GM19455 (cell line): ENCODE data around the gene SNAI1.
A peak's percentile ranks its signal among the peaks of the same experiment; 100 is the strongest.
"Not testable (repeated sequence)": the region's sequence is repeated elsewhere in the genome, so short reads cannot be mapped to it uniquely, and the experiment has no call there.

Source experiments
- ATAC-seq: cut with Tn5 transposase; IDR thresholded peaks from one replicate; pipeline ENCODE4 v1.9.1; 2021; ENCODE audit not compliant: unreplicated experiment

SNAI1 gene

DNA sequence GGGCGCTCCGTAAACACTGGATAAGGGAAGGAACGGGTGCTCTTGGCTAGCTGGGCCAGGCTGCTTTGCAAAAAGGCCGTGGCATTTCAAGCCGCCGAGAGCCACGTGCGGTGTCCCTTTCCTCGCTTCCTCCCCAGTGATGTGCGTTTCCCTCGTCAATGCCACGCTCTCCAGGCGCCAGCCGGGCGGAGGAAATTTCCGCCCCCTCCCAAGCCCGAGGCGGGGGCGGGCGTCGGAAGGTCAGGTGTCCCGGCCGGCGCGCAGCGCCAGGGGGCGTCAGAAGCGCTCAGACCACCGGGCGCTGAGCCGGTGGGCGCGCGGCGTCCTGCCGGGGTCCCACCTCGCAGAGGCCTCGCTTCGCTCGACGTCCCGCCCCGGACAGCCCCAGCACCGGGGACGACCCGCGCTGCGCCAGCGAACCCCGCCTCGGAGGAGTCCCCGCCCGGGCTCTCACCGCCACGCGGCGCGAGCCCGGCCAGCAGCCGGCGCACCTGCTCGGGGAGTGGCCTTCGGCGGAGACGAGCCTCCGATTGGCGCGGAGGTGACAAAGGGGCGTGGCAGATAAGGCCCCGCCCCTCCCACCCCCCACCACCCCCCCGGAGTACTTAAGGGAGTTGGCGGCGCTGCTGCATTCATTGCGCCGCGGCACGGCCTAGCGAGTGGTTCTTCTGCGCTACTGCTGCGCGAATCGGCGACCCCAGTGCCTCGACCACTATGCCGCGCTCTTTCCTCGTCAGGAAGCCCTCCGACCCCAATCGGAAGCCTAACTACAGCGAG is at the start of gene SNAI1:
Gene SNAI1, plus strand, starts transcription at position 635 of the 777 bp plus-strand sequence. Its CDS starts 80 bp downstream, at position 715.
- peak; percentile 64 for ATAC-seq

DNA sequence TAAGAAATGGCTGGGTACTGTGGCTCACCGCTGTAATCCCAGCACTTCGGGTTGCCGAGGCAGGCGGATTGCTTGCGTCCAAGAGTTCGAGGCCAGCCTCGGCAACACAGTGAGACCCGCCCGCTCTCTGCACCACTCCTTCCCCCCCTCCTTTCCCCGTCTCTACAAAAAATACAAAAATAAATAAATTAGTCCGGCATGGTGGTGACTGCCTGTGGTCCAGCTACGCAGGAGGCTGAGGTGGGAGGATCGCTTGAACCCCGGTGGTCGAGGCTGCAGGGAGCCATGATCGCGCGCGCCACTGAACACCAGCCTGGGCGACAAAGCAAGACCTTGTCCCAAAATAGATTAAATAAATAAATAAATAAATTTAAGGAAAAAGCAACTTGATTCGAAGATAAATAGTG is 47.0 kb upstream of the SNAI1 start:
- ATAC-seq: no peak

DNA sequence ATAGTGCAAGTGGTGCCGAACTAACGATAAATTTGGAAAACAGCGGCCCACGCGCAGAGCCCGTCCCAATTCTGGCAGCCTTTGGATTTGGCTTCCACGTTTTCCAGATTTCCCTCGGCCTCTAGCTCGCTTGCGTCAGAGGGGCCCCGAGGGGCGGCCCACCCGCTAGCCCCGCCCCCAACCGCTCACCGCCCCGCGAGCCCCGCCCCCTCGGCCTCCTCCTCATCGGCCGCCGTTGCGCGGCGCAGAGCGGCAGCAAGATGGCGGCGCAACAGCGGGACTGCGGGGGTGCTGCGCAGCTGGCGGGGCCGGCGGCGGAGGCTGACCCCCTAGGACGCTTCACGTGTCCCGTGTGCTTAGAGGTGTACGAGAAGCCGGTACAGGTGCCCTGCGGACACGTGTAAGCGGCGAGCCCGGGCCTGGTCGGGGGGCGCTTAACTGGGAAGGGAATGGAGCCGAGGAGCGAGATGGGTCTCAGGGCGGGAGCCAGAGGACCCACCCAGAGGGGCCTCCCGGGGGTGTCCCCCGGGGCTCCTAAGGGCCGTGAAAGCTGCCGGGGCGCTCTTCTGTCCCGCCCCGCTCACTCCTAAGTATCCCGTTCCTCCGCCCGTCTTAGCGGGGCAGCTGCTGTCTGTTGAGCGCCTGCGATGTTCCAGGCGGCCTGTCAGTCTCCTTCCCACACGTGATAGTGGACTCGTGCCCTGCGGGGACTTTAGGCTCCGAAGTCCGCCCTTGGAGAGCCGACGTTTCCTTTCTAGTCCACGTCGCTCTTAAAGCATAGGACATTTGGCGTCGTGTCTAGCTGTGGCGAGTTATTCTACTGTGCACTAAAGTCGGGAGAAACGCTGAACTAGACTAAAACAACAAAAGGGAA is 46.4 kb upstream of the SNAI1 start, which contains the start of gene RNF114:
Gene RNF114, plus strand, starts transcription at position 245 of the 874 bp plus-strand sequence. Its CDS starts 16 bp downstream, at position 261.
- ATAC-seq: peak; percentile 70

DNA sequence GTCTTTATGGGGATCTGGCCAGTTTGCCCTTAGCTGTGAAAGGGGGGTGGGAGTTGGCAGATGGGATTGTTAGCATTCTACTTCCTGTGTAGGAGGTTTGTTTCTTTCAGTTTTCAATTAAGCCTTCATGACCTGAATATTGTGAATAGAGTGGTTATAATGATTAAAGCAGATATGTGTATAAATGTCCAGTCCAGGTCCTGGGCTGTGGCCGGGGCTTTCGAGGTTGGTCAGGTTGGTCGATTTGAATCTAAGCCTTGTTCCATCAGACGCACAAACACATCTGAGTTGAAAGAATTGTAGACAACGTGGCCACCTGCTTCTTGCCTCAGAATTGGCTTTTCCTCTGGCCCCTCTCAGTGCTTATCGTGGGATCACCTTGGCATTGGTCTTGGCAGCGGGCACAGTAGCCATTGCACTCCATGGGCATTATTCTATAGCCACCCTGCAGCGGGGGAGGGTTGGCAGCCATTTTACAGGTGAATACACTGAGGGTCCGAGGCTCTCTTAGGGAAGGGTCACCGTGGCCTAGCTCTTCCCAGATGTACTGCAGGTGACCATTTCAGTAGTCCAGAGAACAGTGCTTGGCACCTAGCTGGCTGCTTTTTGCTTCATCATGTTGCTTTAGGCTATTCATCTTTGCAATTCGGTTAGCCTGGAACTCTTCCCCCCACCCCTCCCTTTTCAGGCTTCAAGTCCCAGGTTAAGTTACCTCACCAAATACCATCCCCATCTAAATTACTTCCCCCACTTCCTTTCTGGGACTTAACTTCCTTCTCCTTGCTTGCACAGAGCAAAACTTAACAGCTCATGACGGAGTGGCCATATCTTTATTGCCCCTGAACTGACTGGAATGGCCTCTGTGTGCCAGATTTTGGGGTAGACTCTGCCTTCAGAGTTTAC is 45.5 kb upstream of the SNAI1 start:
- ATAC-seq: no peak

DNA sequence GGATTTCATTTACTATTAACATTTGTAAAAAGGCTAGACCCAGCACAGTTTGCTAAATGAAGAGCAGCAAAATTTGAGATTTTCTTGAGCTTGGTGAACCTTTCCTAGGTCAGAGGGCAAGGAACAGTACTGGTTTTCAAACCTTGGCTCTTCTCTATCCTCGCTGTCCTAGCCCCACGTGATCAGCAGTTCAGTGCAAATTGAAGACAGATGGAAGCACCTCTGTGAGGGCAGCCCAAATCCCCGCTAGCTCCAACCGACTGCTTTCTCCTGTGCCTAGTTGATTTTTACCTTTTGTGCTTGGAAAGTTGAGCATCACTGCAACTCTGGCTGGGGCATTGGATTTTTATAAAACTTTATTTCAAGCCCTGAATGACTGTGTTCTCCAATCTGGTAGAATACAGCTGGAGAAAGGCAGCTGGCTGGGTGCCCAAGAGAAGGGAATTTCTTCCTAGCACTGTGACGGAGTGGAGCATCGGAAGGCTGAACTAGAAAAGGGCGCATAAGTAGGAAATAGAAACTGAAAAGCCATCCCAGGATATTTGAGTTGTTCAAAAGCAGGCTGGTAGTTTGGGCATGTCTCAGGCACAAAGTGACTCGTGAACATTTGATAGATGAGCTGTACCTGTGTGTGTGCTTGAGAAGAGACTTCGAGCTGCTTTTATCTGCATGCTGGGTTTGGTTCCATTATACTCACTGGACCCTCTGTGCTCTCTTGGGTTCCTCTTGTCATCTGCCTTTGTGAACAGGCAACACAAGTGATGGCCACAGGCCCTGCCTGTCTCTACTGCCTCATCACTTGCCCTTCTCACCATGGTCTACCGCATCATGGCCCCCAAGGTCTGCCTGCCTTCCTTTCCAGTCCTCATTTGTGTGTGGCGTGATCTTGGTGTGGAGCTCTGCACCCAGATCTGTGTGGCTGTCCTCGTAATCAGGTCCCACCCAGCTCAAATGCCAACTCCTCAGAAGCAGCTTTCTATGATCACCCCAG is 44.3 kb upstream of the SNAI1 start:
- ATAC-seq: no peak

DNA sequence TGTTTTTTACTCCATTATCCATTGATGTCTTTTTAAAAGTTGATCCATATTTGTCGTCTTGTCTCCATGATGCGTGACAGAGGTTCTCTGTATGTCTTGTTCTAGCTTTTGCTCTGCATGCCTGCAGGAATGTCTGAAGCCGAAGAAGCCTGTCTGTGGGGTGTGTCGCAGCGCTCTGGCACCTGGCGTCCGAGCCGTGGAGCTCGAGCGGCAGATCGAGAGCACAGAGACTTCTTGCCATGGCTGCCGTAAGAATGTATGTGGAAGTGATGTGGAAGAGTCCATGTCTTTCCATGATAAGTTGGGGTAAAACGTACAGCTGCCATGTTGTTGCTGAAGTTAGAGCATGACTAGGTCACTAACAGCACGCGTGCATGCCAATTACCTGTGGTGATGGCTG is 41.3 kb upstream of the SNAI1 start:
- no peak for ATAC-seq

DNA sequence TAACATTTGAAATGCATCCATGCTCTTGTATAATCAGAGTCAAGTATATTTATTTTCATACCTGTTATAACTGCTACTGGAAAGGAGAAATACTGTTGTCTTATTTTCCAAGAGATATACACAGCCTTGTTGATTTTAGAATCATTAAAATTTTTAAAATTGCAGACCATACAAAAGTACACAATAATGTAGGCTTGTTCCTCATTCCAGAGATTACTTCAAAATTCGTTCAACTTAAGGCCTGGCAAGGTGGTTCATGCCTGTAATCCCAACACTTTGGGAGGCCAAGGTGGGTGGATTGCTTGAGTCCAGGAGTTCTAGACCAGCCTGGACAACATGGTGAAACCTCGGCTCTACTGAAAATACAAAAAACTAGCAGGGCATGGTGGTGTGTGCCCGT is 40.5 kb upstream of the SNAI1 start:
- no peak for ATAC-seq

DNA sequence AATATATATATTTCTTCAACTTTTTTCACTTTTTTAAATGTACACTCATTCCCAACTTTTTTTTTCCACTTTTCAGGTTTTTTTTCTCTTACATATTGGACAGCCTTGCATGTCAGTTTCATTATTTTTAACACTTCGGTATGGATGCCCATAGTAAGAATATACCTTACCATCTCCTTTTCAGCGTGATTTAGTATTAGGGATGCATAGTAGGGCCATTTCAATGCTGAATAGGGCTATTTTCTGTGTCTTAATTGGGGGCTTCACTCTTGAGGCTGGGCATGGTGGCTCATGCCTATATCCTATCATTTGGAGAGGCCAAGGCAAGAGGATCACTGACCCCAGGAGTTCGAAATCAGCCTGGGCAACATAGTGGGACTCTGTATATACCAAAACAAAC is 39.8 kb upstream of the SNAI1 start:
- no peak for ATAC-seq

DNA sequence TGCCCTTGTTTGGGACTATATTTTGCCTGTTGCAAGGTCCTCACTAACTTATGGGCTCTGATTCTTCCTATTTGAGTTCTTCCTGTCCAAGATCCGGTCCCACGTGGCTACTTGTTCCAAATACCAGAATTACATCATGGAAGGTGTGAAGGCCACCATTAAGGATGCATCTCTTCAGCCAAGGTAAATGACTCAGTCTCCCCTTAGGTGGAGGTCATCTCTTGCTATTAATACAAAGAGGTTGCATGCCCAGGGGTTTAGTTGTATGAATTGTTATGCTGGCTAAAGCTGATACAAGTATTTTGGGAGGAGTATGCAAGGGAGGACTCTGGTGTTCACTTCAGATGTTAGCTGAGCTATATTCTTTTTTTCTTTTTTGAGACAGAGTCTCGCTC is 37.5 kb upstream of the SNAI1 start:
- ATAC-seq: no peak

DNA sequence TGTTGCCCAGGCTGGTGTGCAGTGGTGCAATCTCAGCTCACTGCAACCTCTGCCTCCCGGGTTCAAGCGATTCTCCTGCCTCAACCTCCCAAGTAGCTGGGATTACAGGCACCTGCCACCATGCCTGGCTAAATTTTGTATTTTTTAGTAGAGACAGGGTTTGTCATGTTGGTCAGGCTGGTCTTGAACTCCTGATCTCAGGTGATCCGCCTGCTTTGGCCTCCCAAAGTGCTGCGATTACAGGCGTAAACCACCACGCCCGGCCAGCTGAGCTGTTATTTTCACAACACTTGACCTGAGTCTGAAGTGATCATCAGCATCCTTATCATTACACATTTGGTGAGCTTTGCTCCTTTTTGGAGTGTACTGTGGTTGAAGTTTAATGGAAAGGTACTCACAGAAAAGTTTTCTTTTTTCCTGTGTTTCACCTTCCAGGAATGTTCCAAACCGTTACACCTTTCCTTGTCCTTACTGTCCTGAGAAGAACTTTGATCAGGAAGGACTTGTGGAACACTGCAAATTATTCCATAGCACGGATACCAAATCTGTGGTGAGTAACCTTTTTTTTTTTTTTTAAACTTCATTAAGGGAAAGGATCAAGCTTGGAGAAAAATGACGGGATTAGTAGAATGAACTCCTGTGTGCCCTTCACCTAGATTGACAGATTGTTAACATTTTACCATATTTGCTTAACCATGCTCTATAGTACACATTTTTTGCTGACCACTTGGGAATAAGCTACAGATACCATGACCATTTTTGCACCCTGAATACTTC is 36.9 kb upstream of the SNAI1 start:
- ATAC-seq: no peak

DNA sequence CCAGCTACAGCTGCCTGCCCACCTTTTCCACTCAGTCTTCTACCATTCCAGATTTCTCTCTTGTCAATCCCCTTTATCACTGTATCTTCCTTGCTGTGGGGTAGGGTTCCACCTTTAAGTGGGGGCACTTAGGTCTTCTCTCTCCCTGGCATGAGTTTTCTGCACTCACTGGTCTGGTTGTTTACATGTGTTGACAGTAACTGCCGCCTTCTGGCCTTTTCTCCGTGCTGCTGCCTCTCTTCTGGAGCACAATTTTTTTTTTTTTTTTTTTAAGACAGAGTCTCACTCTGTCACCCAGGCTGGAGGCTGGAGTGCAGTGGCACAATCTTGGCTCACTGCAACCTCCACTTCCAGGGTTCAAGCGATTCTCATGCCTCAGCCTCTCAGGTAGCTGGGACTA is 34.6 kb upstream of the SNAI1 start:
- ATAC-seq: no peak

DNA sequence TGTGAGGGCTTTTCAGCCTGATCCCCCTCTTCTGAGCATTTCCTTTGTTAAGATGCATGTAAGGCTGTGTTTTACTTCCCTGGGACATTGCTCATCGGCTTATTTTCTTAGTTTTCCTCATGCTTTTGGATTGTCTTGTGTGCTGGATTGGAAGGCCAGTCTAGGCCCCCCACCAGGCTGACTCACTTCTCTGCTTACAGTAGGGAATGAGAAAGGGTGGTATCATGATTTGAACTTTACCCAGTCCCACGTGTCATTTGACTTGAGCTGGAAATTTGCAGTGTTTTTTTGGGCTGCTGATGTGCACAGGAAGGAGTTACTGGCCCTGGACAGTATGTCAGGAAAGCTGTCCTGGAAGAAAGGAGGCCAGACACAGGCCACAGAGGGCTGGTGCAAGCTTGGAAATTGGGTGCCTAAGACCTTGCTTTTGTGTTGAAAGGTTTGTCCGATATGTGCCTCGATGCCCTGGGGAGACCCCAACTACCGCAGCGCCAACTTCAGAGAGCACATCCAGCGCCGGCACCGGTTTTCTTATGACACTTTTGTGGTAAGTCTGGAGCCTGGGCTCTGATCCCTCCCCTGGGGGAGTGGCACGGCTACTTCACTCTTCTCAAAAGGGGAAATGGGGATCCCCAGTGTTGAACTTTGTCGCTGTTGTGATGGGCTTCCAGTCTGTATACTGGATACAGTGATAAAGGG is 33.8 kb upstream of the SNAI1 start:
- ATAC-seq: no peak

DNA sequence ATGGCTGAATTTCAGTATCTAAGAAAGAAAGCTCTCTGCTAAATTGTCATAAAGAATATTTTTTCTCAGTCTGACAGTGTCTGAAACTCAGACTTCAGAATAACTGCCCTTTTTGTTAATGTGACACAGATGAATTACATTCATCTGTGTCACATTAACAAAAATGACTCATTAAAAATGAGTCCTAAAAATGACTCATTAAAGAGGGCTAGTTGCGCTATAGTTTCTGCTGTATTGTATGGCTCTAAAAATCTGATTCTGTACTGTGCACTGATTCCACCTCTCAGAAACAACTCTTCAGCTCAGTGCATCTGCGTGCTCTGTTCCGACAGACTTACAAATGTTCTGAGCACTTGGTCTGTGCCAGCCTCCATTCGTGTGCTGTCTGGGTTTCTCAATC is 31.6 kb upstream of the SNAI1 start:
- ATAC-seq: no peak

DNA sequence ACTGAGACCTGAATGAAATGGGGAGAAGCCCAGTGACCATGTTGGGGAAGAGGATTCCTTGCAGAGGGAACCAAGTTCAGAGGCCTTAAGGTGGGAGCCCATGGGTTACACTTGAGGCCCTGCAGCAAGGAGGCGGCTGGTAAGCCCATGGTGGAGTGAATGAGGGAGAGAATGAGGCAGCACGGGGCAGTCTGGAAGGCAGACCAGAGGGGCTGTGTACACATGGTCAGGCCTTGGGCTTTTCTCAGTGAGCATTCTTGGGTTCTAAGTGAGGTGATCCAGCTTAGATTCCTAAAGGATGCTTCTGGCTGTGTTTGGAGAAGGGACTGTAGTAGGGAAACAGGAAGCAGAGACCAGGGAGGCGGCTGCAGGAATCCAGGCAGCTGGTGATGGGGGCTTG is 27.6 kb upstream of the SNAI1 start:
- ATAC-seq: no peak

DNA sequence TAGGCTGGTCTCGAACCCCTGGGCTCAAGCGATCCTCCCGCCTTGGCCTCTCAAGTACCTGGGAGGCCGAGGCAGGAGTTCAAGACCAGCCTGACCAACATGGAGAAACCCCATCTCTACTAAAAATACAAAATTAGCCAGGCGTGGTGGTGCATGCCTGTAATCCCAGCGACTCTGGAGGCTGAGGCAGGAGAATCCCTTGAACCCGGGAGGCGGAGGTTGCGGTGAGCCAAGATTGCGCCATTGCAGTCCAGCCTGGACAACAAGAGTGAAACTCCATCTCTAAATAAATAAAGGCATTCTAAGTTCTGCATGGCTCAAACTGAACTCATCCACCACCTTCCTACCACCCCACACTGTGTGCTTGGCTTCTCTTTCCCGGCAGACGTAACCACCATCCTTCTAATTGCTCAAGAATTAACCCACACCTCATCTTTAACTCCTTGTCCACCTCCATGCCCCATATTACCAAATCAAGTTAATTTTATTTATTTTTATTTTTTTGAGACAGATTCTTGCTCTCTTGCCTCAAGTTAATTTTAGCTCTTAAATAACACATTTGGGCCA is 26.9 kb upstream of the SNAI1 start:
- ATAC-seq: not testable (repeated sequence)

DNA sequence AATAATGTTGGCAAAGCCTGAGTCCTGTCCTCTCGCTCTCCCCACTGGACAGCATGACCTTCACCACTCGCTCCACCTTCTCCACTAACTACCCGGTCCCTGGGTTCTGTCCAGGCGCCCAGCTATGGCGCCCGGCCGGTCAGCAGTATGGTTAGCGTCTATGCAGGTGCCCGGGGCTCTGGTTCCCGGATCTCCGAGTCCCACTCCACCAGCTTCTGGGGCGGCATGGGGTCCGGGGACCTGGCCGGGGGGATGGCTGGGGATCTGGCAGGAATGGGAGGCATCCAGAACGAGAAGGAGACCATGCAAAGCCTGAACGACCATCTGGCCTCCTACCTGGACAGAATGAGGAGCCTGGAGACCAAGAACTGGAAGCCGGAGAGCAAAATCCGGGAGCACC is 26.1 kb upstream of the SNAI1 start:
- no peak for ATAC-seq

DNA sequence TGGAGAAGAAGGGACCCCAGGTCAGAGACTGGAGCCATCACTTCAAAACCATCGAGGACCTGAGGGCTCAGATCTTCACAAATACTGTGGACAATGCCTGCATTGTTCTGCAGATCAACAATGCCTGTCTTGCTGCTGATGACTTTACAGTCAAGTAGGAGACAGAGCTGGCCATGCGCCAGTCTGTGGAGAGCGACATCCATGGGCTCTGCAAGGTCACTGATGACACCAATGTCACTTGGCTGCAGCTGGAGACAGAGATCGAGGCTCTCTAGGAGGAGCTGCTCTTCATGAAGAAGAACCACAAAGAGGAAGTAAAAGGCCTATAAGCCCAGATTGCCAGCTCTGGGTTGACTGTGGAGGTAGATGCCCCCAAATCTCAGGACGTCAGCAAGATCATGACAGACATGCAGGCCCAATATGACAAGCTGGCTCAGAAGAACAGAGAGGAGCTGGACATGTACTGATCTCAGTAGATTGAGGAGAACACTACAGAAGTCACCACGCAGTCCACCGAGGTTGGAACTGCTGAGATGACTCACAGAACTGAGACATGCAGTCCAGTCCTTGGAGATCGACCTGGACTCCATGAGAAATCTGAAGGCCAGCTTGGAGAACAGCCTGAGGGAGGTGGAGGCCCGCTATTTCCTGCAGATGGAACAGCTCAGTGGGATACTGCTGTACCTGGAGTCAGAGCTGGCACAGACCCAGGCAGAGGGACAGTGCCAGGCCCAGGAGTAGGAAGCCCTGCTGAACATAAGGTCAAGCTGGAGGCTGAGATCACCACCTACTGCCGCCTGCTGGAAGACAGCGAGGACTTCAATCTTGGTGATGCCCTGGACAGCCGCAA is 25.5 kb upstream of the SNAI1 start:
- ATAC-seq: not testable (repeated sequence)
